ENCODE measurements around the gene RASIP1.
"Not testable (repeated sequence)": the region's sequence is repeated elsewhere in the genome, so short reads cannot be mapped to it uniquely, and the experiment has no call there.

RASIP1 gene

GRCh38 chr19:48740164-48740972 lies at the start of gene RASIP1:
Gene RASIP1, minus strand, starts transcription at chr19:48740610. Its CDS starts 328 bp downstream, at chr19:48740282.
- DNase-seq: no peak

- not testable (repeated sequence) for DNase-seq
Measured at GRCh38 chr19:48787331-48787730, 46.9 kb upstream of the RASIP1 start.

GRCh38 chr19:48786422-48786821 lies 46.0 kb upstream of the RASIP1 start:
- not testable (repeated sequence) for DNase-seq

DNA sequence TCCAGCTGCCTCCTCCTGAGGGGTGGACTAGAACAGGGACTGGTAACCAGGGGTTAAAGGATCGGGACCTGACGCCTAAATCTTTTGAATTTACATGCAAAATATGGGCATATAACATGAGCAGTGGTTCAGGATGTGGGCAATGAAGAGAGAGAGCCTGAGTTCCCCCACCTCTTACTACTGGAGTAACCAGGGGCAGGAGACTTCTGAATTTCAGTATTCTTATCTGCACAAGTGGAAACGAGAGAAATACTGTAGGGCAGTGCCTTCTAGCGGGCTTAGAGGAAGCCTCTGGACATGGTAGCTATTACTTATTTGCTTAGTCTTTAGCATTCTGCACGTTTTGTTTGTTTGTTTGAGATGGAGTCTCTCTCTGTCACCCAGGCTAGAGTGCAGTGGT lies 44.1 kb upstream of the RASIP1 start:
- DNase-seq: no peak

- DNase-seq: no peak
Measured at GRCh38 chr19:48780631-48781391, 40.4 kb upstream of the RASIP1 start.

DNA sequence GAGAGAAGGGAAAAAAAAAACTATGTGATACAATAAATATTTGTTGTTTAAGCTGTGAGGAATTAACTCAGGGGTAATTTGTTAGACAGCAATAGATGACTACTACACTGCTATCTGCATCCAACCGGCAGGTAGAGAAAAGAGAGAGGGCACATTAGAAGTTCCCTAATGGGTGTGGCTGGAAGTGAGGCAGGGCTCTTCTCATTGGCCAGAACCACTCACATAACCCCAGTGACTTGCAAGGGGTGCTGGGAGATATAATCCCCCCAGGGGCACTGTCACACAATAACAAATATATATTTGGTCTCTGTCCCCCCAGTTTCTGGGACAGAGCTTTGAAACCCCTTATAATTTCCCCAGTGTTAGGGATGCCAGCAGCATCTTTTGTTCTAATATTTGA lies 39.2 kb upstream of the RASIP1 start:
- DNase-seq: no peak

DNA sequence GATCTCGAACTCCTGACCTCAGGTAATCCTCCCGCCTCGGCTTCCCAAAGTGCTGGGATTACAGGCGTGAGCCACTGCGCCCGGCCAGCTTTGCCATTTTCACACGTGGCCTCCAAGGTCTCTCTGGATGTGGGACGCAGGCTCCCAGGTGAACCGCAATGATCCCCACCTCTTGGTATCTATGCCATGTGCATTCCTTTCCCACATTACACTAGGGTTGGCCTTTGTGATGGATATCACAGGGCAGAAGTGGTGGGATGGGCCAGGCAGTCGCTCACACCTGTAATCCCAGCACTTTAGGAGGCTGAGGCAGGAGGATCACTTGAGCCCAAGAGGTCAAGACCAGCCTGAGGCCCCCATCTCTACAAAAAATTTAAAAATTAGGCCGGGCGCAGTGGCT lies 37.3 kb upstream of the RASIP1 start:
- DNase-seq: no peak

DNA sequence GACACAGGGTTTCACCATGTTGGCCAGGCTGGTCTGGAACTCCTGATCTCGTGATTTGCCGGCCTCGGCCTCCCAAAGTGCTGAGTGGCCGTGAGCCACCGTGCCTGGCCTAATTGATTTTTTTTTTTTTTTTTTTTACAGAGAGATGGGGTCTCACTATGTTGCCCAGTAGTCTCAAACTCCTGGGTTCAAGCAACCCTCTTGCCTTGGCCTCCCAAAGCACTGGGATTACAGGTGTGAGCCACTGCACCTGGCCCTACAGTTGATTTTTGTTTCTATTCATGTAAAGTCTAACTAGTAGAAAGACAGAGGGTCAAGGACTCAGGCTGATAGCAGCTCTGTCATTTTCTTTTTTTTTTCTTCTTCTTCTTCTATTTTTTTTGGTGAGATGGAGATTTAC lies 36.7 kb upstream of the RASIP1 start:
- no peak for DNase-seq

DNA sequence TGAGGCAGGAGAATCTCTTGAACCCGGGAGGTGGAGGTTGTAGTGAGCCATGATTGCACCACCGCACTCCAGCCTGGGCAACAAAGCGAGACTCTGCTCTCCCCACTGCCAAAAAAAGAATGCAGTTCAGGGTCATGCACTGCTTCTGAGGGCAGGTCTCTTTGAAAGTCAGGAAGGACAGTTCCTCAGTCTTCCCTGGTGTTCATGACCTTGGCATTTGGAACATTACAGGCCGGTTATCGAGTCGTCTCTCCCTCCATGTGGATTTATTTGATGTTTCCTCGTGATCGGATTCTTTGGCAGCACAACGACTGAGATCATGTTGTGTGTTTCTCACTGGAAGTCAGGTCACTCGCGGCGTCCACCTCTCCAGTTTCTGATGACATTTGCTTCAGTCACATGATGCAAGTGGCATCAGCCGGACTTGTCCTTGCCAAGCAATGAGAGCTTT lies 32.1 kb upstream of the RASIP1 start:
- DNase-seq: no peak

- DNase-seq: no peak
Measured at GRCh38 chr19:48770734-48771472, 30.5 kb upstream of the RASIP1 start.

GRCh38 chr19:48770266-48770665 lies 29.9 kb upstream of the RASIP1 start:
- DNase-seq: no peak

DNA sequence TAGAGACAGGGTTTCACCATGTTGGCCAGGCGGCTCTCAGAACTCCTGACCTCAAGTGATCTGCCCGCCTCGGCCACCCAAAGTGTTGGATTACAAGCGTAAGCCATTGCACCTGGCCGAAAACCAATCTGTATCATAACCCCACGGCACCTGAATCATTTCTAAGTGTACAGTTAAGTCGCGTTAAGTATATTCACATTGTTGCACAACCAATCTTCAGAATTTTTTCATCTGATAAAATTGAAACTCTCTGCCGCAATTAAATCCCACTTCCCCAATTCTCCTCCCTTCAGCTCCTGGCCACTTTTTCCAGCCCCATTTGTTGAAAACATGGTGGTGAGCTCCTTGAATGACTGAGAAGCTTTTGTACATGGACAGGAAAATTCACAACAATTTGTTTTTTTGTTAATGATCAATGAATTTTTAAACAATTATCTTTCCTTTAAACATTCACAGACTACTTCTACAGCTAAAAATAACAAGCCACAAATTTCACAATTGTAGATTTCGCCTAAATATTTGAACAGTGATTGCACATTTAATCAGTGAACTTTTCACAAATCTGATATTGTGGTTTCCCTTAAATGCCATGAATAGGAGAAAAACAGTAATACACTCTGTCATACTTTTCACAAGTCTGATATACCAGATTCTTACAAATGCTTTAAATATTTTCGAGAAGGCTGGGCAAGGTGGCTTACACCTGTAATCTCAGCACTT lies 28.7 kb upstream of the RASIP1 start:
- no peak for DNase-seq

DNA sequence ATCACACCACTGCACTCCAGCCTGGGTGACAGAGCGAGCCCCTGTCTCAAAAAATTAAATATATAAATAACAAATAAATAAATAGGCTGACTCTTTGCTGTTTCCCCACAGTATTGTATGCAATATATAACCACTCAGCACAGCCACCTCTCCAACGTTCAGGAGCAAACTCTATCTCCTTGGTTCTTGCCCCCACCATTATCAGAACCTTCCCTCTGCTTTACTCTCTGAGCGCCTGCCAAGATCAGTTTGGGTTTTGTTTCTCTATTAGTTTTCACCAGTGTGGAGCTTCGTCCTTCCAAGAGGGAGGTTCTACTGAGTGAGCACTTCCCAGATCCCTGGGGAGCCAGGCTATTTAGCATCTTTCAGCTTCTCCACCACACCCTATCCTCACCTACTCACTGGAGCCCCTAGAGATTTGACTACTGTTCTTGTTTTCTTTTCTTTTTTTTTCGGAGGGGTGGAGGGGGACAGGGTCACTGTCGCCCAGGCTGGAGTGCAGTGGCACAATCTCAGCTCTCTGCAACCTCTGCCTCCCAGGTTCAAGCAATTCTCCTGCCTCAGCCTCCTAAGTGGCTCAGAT lies 27.9 kb upstream of the RASIP1 start:
- not testable (repeated sequence) for DNase-seq

GRCh38 chr19:48765816-48766215 lies 25.4 kb upstream of the RASIP1 start:
- DNase-seq: not testable (repeated sequence)

GRCh38 chr19:48760504-48761205 lies 20.2 kb upstream of the RASIP1 start:
- DNase-seq: no peak

GRCh38 chr19:48757741-48758144 lies 17.3 kb upstream of the RASIP1 start:
- DNase-seq: no peak

GRCh38 chr19:48757089-48757675 lies 16.8 kb upstream of the RASIP1 start:
- no peak for DNase-seq

DNA sequence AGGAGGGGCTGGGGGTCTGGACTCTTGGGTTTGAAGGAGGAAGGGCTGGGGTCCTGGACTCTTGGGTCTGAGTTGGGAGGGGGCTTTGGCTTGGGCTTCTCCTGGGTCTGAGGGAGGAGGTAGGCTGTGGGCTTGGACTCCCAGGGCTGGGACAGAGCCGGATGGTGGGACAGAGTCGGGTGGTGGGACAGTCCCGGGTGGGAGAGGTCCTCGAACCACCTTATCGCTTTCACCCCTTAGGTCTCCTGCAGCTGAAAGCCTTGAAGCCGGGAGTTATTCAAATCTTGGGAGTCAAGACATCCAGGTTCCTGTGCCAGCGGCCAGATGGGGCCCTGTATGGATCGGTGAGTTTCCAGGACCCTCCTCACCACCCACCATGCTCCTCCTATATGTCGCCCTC lies 16.3 kb upstream of the RASIP1 start:
- DNase-seq: no peak

DNA sequence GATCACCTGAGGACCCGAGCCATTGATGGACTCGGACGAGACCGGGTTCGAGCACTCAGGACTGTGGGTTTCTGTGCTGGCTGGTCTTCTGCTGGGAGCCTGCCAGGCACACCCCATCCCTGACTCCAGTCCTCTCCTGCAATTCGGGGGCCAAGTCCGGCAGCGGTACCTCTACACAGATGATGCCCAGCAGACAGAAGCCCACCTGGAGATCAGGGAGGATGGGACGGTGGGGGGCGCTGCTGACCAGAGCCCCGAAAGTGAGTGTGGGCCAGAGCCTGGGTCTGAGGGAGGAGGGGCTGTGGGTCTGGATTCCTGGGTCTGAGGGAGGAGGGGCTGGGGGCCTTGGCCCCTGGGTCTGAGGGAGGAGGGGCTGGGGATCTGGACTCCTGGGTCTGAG lies 15.8 kb upstream of the RASIP1 start:
- DNase-seq: no peak

DNA sequence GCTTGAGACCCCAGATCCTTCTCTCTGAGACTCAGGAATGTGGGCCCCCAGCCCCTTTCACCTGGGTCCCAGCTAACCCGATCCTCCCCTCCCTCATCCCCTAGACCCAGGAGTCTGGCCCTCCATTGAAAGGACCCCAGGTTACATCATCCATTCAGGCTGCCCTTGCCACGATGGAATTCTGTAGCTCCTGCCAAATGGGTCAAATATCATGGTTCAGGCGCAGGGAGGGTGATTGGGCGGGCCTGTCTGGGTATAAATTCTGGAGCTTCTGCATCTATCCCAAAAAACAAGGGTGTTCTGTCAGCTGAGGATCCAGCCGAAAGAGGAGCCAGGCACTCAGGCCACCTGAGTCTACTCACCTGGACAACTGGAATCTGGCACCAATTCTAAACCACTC lies 15.4 kb upstream of the RASIP1 start:
- no peak for DNase-seq

- no peak for DNase-seq
Measured at GRCh38 chr19:48755084-48755641, 14.8 kb upstream of the RASIP1 start, which contains the start of gene FGF21. Gene FGF21, plus strand, starts transcription at chr19:48755524. Its CDS starts 713 bp downstream, at chr19:48756237.

Data from GOT3 (cell line).